GM12874 (cell line): ENCODE data around the gene URI1.

ENCODE experiments used
- TF ChIP-seq, protein P1 (sequence below): IDR thresholded peaks from 2 replicates; pipeline ENCODE4 v1.5.1; 2011; ENCODE audit warnings: low read depth, mild to moderate bottlenecking, control low read depth, low read length, moderate library complexity; ENCODE audit not compliant: insufficient read depth

Gene URI1

DNA sequence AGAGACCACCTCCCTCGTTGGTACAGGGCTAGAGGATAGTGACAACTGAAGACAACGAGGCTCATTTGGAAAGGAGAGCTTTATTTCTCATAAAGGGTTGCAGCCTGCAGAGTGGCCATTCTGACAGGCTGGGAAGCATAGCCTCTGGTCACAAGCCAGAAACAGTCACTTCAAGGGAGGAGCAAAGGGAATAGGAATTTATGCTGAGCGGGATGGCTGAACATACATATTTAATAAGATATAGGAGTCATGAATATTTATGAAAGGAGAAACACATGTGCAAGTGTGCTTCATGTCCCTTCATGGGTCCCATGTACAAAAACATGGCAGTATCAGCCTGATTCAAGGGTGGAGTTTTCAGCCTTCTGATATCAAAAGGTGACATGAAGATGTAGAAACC, 27.1 kb upstream of the URI1 start:
- TF ChIP-seq, protein P1, sequence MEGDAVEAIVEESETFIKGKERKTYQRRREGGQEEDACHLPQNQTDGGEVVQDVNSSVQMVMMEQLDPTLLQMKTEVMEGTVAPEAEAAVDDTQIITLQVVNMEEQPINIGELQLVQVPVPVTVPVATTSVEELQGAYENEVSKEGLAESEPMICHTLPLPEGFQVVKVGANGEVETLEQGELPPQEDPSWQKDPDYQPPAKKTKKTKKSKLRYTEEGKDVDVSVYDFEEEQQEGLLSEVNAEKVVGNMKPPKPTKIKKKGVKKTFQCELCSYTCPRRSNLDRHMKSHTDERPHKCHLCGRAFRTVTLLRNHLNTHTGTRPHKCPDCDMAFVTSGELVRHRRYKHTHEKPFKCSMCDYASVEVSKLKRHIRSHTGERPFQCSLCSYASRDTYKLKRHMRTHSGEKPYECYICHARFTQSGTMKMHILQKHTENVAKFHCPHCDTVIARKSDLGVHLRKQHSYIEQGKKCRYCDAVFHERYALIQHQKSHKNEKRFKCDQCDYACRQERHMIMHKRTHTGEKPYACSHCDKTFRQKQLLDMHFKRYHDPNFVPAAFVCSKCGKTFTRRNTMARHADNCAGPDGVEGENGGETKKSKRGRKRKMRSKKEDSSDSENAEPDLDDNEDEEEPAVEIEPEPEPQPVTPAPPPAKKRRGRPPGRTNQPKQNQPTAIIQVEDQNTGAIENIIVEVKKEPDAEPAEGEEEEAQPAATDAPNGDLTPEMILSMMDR, result no peak

DNA sequence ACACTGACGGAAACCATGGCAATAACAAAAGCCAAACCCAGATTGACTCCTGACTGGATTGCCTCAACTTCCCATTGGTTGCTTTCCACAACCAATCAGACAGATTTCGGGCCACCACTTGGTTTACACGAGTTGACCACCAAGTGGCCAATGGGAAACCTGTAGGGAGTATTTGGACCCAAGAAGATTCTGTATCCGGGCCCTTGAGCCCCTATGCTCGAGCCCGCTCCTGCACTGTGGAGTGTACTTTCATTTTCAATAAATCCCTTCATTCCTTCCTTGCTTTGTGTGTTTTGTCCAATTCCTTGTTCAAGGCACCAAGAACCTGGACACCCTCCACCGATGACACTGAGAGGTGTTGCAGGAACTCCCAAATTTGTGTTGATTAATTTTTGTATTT, 24.1 kb upstream of the URI1 start:
- TF ChIP-seq, protein P1, result no peak

DNA sequence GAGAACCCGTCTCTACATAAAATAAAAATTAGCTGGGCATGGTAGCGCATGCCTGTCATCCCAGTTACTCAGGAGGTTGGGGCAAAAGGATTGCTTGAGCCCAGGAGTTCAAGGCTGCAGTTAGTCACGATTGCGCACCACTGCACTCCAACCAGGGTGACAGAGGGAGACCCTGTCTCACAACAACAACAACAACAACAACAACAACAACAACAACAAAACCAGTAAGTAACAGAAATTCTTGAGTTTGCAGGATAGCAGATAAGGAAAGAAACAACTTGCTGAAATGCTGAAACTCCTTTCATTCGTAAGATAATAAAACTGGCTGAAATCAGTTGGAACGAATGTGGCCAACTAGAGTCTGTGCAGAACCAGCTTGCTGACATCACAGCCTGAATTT, 23.1 kb upstream of the URI1 start:
- TF ChIP-seq, protein P1, result no peak

DNA sequence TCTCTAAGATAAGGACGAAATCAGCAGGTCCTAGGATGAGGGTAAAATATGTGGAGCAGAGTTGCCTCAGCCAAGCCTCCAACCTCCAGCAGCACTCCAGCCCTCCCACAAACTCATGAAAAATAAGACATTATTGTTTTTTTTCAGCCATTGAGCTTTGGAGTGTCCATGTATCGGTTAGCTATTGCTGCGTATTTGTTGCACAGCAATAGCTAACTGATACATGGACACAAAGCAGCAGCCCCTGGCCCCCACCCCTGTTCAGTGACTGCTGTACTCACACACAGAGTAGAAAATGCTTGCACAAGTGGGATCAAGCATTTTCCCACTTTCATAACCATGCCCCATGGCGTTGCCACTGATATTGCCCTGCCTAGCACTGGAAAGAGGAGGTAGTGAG, 19.1 kb upstream of the URI1 start:
- TF ChIP-seq, protein P1, result no peak

DNA sequence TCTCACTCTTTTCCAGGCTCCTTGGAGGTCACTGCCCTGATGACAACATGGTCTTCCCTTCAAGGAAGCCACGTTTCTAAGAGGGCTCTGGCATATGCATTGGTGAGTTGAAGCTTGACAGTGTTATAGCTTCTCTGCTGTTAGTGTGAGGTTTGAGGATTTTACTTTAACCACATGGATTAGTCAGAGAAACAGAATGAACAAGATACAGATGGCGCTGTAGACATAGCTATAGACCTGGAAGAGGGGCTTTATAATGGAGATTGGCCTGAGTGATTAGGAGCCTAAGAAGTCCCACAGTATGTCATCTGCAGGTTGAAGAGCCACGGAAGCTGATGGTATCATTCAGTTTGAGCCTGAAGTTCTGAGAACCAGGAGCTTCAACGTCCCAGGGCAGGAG, 18.4 kb upstream of the URI1 start:
- TF ChIP-seq, protein P1, result no peak

DNA sequence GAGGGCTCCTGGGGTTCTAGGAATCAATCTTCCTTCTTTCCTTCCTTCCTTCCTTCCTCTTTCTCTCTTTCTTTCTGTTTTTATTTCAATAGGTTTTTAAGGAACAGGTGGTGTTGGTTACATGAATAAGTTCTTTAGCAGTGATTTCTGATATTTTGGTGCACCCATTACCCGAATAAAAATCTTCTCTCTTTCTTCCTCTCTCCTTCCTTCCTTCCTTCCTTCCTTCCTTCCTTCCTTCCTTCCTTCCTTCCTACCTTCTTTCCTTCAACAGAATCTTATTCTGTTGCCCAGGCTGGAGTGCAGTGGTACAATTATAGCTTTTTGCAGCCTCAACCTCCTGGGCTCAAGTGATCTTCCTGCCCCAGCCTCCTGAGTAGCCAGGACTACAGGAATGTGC, 16.0 kb upstream of the URI1 start:
- TF ChIP-seq, protein P1, result no peak

DNA sequence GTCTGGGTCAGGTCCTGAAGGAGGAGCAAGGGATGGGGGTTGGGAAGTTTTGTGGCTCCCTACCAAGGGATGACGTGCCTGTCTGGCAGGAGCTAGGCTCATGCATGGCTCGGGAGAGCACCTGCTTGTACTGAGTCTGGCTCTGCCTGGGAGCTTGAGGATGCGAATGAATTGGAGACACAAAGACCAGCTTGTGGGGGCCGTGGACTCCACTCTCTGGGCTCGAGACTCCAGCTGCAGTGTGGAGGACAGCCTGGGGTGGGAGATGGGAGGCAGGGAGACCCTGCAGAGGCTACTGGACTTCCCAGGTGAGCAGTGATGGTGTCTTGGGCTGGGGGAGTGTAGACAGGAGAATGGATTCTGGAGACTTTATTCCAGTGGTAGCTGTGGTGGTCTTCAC, 15.2 kb upstream of the URI1 start:
- TF ChIP-seq, protein P1, result no peak
